B cell (primary cell): ENCODE results near the gene EPN1. TPM values are rescaled to one million over a fixed set of nuclear protein-coding genes. Genes with fewer than 3 reads are reported as not detected.

Experiments used
- ATAC-seq: fragments of 200-7000 bp; cut with Tn5 transposase; one replicate; pipeline ENCODE4 v1.10.0; 2021; ENCODE audit warnings: low read depth, mild to moderate bottlenecking, moderate number of reproducible peaks, moderate library complexity
- CTCF ChIA-PET: fragments of 350-600 bp; sonication (Branson Sonifier 250); formaldehyde crosslinking; loops from one replicate; lab custom pipeline; 2021; ENCODE audit warnings: antibody characterized with exemption, inconsistent platforms; lab: Charles Lee
- POLR2A ChIA-PET: fragments of 350-600 bp; sonication (Branson Sonifier 250); formaldehyde crosslinking; loops from one replicate; lab custom pipeline; 2021; ENCODE audit warnings: antibody characterized with exemption; lab: Charles Lee
- DNase-seq: peaks from one replicate; pipeline ENCODE4 v3.0.0; 2013
- H2AFZ ChIP-seq: 2 replicates; pipeline ENCODE4 v1.6.1; 2012; ENCODE audit warnings: mild to moderate bottlenecking, low read depth, low read length; ENCODE audit not compliant: insufficient read depth, poor library complexity, severe bottlenecking
- H3K27ac ChIP-seq, 2 donors: 1 replicate in 1 of 2; 2 replicates in 1 of 2; pipeline ENCODE4 v1.5.1; 2012 to 2013; ENCODE audit warnings: low read length in 2 of 2, mild to moderate bottlenecking in 2 of 2, moderate library complexity in 1 of 2
- H3K27me3 ChIP-seq, 4 experiments: fragments of 200-600 bp in 1 of 4; sonication (generic) in 1 of 4; replicated peaks in 1 of 4; 1 replicate in 2 of 4; 2 replicates in 2 of 4; pipeline versions ENCODE4 v1.6.1 to v1.7.0; 2013 to 2016; ENCODE audit warnings: low read length in 3 of 4, mild to moderate bottlenecking in 2 of 4, mixed read lengths in 1 of 4, moderate library complexity in 1 of 4; ENCODE audit not compliant: insufficient read depth in 4 of 4, control insufficient read depth in 3 of 4; ENCODE audit errors: control extremely low read depth in 1 of 4
- H3K36me3 ChIP-seq, 2 experiments: replicated peaks in 1 of 2; 1 replicate in 1 of 2; 2 replicates in 1 of 2; pipeline versions ENCODE4 v1.6.1 to v1.7.1; 2013; ENCODE audit warnings: low read length in 1 of 2; ENCODE audit not compliant: insufficient read depth in 2 of 2, control insufficient read depth in 1 of 2; ENCODE audit errors: control extremely low read depth in 1 of 2, extremely low read depth in 1 of 2
- H3K4me1 ChIP-seq, 2 donors: fragments of 200-600 bp in 1 of 2; sonication (generic) in 1 of 2; 1 replicate in 1 of 2; 2 replicates in 1 of 2; pipeline versions ENCODE4 v1.5.1 to v1.6.1; 2013 to 2017; ENCODE audit warnings: low read length in 2 of 2; ENCODE audit not compliant: control insufficient read depth in 2 of 2, insufficient read depth in 2 of 2
- H3K4me2 ChIP-seq: replicated peaks from 2 replicates; pipeline ENCODE3; 2012; ENCODE audit warnings: mild to moderate bottlenecking, low read depth, low read length; ENCODE audit not compliant: poor library complexity, severe bottlenecking
- H3K4me3 ChIP-seq, 5 experiments: fragments of 200-600 bp in 1 of 5; sonication (generic) in 1 of 5; 1 replicate in 3 of 5; 2 replicates in 2 of 5; pipeline versions ENCODE4 v1.5.1 to v1.7.0; 2011 to 2016; ENCODE audit warnings: low read length in 4 of 5, mild to moderate bottlenecking in 4 of 5, low read depth in 2 of 5, control low read depth in 1 of 5, moderate library complexity in 1 of 5; ENCODE audit not compliant: insufficient read depth in 1 of 5; ENCODE audit errors: control extremely low read depth in 1 of 5, extremely low read depth in 1 of 5
- H3K79me2 ChIP-seq: fragments of 200-600 bp; sonication (generic); one replicate; pipeline ENCODE4 v1.6.0; 2016; ENCODE audit warnings: low read length; ENCODE audit not compliant: control insufficient read depth, insufficient read depth
- H3K9ac ChIP-seq: fragments of 200-600 bp; sonication (generic); 2 replicates; pipeline ENCODE4 v1.6.1; 2017; ENCODE audit warnings: mild to moderate bottlenecking, low read length, moderate library complexity
- H3K9me3 ChIP-seq, 3 donors: one replicate each; pipeline versions ENCODE4 v1.6.1 to v1.7.1; 2013; ENCODE audit warnings: low read length in 2 of 3; ENCODE audit not compliant: control insufficient read depth in 2 of 3, insufficient read depth in 1 of 3; ENCODE audit errors: control extremely low read depth in 1 of 3
- H4K20me1 ChIP-seq: 2 replicates; pipeline ENCODE4 v1.6.0; 2012; ENCODE audit warnings: mild to moderate bottlenecking, low read length; ENCODE audit not compliant: insufficient read depth, control insufficient read depth, poor library complexity, severe bottlenecking
- H3K27ac Mint-ChIP-seq: one replicate; pipeline ENCODE4 v1.8.0; 2021; ENCODE audit warnings: mixed read lengths
- H3K27me3 Mint-ChIP-seq: one replicate; pipeline ENCODE4 v1.8.0; 2021; ENCODE audit warnings: mixed read lengths
- H3K4me1 Mint-ChIP-seq: one replicate; pipeline ENCODE4 v1.8.0; 2021; ENCODE audit warnings: mixed read lengths
- H3K4me3 Mint-ChIP-seq: one replicate; pipeline ENCODE4 v1.8.0; 2021; ENCODE audit warnings: mixed read lengths
- H3K9me3 Mint-ChIP-seq: one replicate; pipeline ENCODE4 v1.8.0; 2022; ENCODE audit warnings: mixed read lengths; ENCODE audit not compliant: insufficient read depth
- CTCF ChIP-seq: fragments of 200-600 bp; IDR thresholded peaks from one replicate; pipeline ENCODE4 v1.8.0; 2022; ENCODE audit warnings: antibody characterized with exemption, mild to moderate bottlenecking
- EZH2 ChIP-seq: IDR thresholded peaks from 2 replicates; pipeline ENCODE4 v1.6.1; 2012; ENCODE audit warnings: borderline replicate concordance, low read depth, mild to moderate bottlenecking, moderate library complexity, low read length; ENCODE audit not compliant: insufficient read depth, poor library complexity, severe bottlenecking
- WGBS: methylation state at CpG from one replicate; pipeline ENCODE4 v1.1.5; 2013; ENCODE audit warnings: missing lambda C conversion rate; ENCODE audit not compliant: insufficient coverage; 5-methylcytosine and 5-hydroxymethylcytosine counted together
- intact Hi-C: fragments of 100-400 bp; cut with micrococcal nuclease; formaldehyde crosslinking; loops from one replicate; pipeline ENCODE4 v1.10.0; 2022
- polyA plus RNA-seq: library from polyadenylated mRNA; depleted of rRNA; stranded (reverse); fragments of >200 nt; gene quantifications from 2 replicates; pipeline ENCODE4 v1.2.3, GENCODE V29; 2012
- total RNA-seq, 2 donors: library from RNA; stranded (reverse); fragments of 120-200 nt in 1 of 2; gene quantifications; 1 replicate in 1 of 2; 2 replicates in 1 of 2; pipeline versions ENCODE4 v1.2.3 to v1.2.4, GENCODE V29; 2013 to 2022

Gene EPN1
- total and polyA plus RNA-seq, 2 donors (not counting 1 experiment from before 2014, with no cell fraction given), result 54.4 to 63.9 TPM

- H3K36me3 ChIP-seq, result peaks cover 0 to 85% of the 10 kb centered on the region in 2 experiments
- no peak overlapping the region for H3K4me3 Mint-ChIP-seq
These were observed 8.6 kb downstream of the EPN1 start for GRCh38 chr19:55683449-55684261.

More at GRCh38 chr19:55683449-55684261, 8.6 kb downstream of the EPN1 start:
- no peak overlapping the region for H3K4me2 ChIP-seq
- no peaks in the 10 kb centered on the region for H3K27me3 ChIP-seq
- no peak overlapping the region for H3K27ac Mint-ChIP-seq
- ChIA-PET CTCF (no interaction called here), POLR2A (no interaction called here)
- ATAC-seq (no peak), DNase-seq (no peak)
- WGBS, result 96% methylated on average over 15 of the region's 22 CpGs
- H3K4me1 ChIP-seq, result peaks cover 29 to 58% of the 10 kb centered on the region in 2 donors
- no peak overlapping the region for H2AFZ ChIP-seq
- H3K9ac ChIP-seq, result no peak overlapping the region
- H3K9me3 ChIP-seq, result peaks cover 0 to 2% (median 0%) of the 10 kb centered on the region in 3 donors
- H3K4me1 Mint-ChIP-seq, result peaks cover 55% of the 10 kb centered on the region
- no peaks in the 10 kb centered on the region for H3K9me3 Mint-ChIP-seq
- H3K27me3 Mint-ChIP-seq, result no peaks in the 10 kb centered on the region
- H4K20me1 ChIP-seq, result peaks cover 89% of the 10 kb centered on the region
- intact Hi-C loops, result no loop called here
- H3K4me3 ChIP-seq, result no peak overlapping the region
- no peak overlapping the region for H3K27ac ChIP-seq
- no peak for TF ChIP-seq CTCF
- TF ChIP-seq EZH2, result no peak
- peaks cover 94% of the 10 kb centered on the region for H3K79me2 ChIP-seq
